PFSK-1 (cell line): ENCODE data around the gene MAGEA1.

Experiments used
- POLR2AphosphoS5 ChIP-seq: IDR thresholded peaks from 2 replicates; pipeline ENCODE4 v1.6.1; 2012; ENCODE audit warnings: low read depth, mild to moderate bottlenecking, control low read depth, low read length, moderate library complexity
- TF ChIP-seq, protein P1 (sequence below), 2 experiments: IDR thresholded peaks; 2 replicates each; pipeline versions ENCODE4 v1.6.1 to v1.8.0; 2011 to 2012; ENCODE audit warnings: low read depth in 2 of 2, low read length in 2 of 2, control low read depth in 1 of 2, inconsistent platforms in 1 of 2, mild to moderate bottlenecking in 1 of 2, moderate library complexity in 1 of 2; ENCODE audit not compliant: insufficient read depth in 1 of 2

The MAGEA1 gene

DNA sequence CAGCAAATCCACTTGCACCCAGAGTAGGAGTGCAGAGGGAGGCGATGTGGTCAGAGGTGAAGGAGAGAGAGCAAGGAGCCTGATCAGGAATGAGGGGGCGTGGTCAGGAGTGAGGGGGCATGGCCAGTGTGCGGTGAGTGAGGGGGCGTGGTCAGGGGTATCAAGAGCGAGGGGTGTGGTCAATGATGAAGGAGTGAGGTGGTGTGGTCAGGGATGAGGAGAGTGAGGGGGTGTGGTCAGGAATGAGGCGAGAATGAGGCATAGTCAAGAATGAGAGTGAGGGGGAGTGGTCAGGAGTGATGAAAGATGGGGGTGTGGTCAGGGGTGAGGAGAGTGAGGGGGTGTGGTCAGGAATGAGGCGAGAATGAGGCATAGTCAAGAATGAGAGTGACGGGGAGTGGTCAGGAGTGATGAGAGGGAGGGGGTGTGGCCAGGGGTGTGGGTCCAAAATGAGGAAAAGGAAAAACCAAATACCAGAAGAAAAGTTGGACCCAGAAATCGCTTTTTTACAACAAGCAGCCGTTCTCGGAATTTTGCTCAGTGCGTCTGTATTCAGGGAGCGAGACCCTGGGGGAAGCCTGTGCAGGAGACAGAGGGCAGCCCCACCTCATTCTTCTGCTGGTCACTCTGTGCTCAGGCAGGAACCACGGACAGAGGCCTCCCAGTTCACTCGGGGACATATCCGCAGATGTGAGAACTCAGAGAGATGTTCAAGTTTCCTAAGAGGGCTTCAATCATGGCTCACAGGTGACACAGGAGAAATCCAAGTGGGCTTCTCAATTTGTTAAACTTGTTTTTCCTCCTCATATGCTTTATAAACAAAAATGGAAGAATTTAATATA is 47.5 kb downstream of the MAGEA1 start:
- TF ChIP-seq, protein P1, sequence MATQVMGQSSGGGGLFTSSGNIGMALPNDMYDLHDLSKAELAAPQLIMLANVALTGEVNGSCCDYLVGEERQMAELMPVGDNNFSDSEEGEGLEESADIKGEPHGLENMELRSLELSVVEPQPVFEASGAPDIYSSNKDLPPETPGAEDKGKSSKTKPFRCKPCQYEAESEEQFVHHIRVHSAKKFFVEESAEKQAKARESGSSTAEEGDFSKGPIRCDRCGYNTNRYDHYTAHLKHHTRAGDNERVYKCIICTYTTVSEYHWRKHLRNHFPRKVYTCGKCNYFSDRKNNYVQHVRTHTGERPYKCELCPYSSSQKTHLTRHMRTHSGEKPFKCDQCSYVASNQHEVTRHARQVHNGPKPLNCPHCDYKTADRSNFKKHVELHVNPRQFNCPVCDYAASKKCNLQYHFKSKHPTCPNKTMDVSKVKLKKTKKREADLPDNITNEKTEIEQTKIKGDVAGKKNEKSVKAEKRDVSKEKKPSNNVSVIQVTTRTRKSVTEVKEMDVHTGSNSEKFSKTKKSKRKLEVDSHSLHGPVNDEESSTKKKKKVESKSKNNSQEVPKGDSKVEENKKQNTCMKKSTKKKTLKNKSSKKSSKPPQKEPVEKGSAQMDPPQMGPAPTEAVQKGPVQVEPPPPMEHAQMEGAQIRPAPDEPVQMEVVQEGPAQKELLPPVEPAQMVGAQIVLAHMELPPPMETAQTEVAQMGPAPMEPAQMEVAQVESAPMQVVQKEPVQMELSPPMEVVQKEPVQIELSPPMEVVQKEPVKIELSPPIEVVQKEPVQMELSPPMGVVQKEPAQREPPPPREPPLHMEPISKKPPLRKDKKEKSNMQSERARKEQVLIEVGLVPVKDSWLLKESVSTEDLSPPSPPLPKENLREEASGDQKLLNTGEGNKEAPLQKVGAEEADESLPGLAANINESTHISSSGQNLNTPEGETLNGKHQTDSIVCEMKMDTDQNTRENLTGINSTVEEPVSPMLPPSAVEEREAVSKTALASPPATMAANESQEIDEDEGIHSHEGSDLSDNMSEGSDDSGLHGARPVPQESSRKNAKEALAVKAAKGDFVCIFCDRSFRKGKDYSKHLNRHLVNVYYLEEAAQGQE (IDR thresholded peaks at IDR 0.05; ENCODE audit: insufficient read depth in 1 of 2, low read depth in 2 of 2, low read length in 2 of 2), result peak; percentile 47 to 83; a peak in 2 of 4 replicates
- TF ChIP-seq POLR2AphosphoS5, result no peak
